Lung (tissue), 12 donors: ENCODE data around the gene SEMA3A. TPM values are rescaled to one million over a fixed set of nuclear protein-coding genes. Genes with fewer than 3 reads are reported as not detected.
"Not testable (repeated sequence)": the region's sequence is repeated elsewhere in the genome, so short reads cannot be mapped to it uniquely, and the experiment has no call there.

ENCODE experiments used
- ATAC-seq: fragments of 200-7000 bp; cut with Tn5 transposase; one replicate; pipeline ENCODE4 v1.9.1; 2020; ENCODE audit warnings: moderate number of reproducible peaks; ENCODE audit not compliant: insufficient read depth, low FRiP score
- DNase-seq, 3 donors: peaks; one replicate each; pipeline ENCODE4 v3.0.0-alpha.2; 2013 to 2017
- H3K27ac ChIP-seq, 2 donors: one replicate each; pipeline ENCODE4 v1.5.1; 2013; ENCODE audit warnings: mild to moderate bottlenecking in 2 of 2, moderate library complexity in 2 of 2, control low read depth in 1 of 2, inconsistent platforms in 1 of 2, low read depth in 1 of 2, low read length in 1 of 2
- H3K27me3 ChIP-seq, 3 donors: one replicate each; pipeline ENCODE4 v1.5.1; 2013; ENCODE audit warnings: low read length in 2 of 3; ENCODE audit not compliant: control insufficient read depth in 3 of 3, insufficient read depth in 3 of 3
- H3K36me3 ChIP-seq, 4 donors: one replicate each; pipeline ENCODE4 v1.5.1; 2013; ENCODE audit warnings: low read length in 4 of 4, mild to moderate bottlenecking in 1 of 4, moderate library complexity in 1 of 4; ENCODE audit not compliant: control insufficient read depth in 4 of 4, insufficient read depth in 4 of 4
- H3K4me1 ChIP-seq, 5 donors: one replicate each; pipeline ENCODE4 v1.5.1; 2013; ENCODE audit warnings: low read length in 5 of 5, mild to moderate bottlenecking in 2 of 5, moderate library complexity in 1 of 5; ENCODE audit not compliant: control insufficient read depth in 5 of 5, insufficient read depth in 5 of 5
- H3K4me3 ChIP-seq: one replicate; pipeline ENCODE4 v1.5.1; 2013; ENCODE audit warnings: mild to moderate bottlenecking, control low read depth, moderate library complexity
- H3K9ac ChIP-seq, 2 donors: one replicate each; pipeline ENCODE4 v1.5.1; 2013; ENCODE audit warnings: low read length in 2 of 2, control low read depth in 1 of 2; ENCODE audit not compliant: insufficient read depth in 1 of 2
- H3K9me3 ChIP-seq, 4 donors: one replicate each; pipeline ENCODE4 v1.5.1; 2013; ENCODE audit warnings: low read length in 3 of 4, mild to moderate bottlenecking in 1 of 4, moderate library complexity in 1 of 4; ENCODE audit not compliant: control insufficient read depth in 4 of 4, insufficient read depth in 3 of 4
- WGBS, 2 donors: extraction: QIAGEN DNeasy Blood & Tissue Kit; methylation state at CpG; one replicate each; pipeline ENCODE4 v1.1.7; 2013; 5-methylcytosine and 5-hydroxymethylcytosine counted together
- polyA plus RNA-seq, 2 donors: library from polyadenylated mRNA; stranded (reverse); fragments of 200-250 nt; gene quantifications; one replicate each; pipeline ENCODE4 v1.2.1, GENCODE V29; 2013
- total RNA-seq, 2 donors: library from RNA; depleted of rRNA in 1 of 2; stranded (reverse); fragments of >200 nt in 1 of 2; gene quantifications; one replicate each; pipeline ENCODE4 v1.2.1, GENCODE V29; 2014 to 2021
- TF ChIP-seq, protein P1 (sequence below): IDR thresholded peaks from 2 replicates; pipeline ENCODE4 v1.5.1; 2012; ENCODE audit warnings: mild to moderate bottlenecking; ENCODE audit errors: control extremely low read depth, extremely low read depth
- donor health status: control.
- donor health status: control.
- donor health status: Bipolar disorder and iron deficiency.
- donor health status: healthy.
- donor health status: DM: yes; HTN: yes; CAD: no.

The SEMA3A gene
- total and polyA plus RNA-seq, 4 donors: 0.79 to 21.4 (median 5.5) TPM

DNA sequence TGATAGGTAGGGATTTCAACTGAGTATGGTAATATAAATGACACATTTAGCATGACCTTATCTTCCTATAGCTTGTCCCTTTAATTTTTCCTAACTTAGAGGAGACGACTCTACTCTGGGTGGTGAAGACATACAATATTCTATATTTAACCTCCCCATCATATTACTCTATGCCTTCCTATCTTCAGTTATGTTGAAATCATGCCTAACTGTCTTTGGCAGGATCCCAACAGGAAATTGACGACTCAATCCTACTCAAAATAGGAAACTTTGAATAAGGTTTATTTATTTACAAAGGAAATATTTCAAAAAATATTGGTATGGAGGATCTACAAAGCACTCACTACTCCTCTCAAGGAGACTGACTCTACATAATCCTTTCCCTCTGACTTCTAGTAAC lies 24.1 kb upstream of the SEMA3A start:
- 8 to 21% methylated on average over 2 of the region's 2 CpGs for WGBS, 2 donors
- Histone ChIP-seq H3K27ac (no peak overlapping the region), H3K27me3 (no peaks in the 10 kb centered on the region), H3K4me1 (peaks cover 0 to 4% (median 0%) of the 10 kb centered on the region in 5 donors), H3K36me3 (no peaks in the 10 kb centered on the region), H3K9me3 (no peaks in the 10 kb centered on the region), H3K9ac (no peak overlapping the region), H3K4me3 (no peak overlapping the region)
- TF ChIP-seq, protein P1, sequence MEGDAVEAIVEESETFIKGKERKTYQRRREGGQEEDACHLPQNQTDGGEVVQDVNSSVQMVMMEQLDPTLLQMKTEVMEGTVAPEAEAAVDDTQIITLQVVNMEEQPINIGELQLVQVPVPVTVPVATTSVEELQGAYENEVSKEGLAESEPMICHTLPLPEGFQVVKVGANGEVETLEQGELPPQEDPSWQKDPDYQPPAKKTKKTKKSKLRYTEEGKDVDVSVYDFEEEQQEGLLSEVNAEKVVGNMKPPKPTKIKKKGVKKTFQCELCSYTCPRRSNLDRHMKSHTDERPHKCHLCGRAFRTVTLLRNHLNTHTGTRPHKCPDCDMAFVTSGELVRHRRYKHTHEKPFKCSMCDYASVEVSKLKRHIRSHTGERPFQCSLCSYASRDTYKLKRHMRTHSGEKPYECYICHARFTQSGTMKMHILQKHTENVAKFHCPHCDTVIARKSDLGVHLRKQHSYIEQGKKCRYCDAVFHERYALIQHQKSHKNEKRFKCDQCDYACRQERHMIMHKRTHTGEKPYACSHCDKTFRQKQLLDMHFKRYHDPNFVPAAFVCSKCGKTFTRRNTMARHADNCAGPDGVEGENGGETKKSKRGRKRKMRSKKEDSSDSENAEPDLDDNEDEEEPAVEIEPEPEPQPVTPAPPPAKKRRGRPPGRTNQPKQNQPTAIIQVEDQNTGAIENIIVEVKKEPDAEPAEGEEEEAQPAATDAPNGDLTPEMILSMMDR: no peak
- DNase-seq (peak in 2 of 3 donors; percentile 28 to 54), ATAC-seq (peak; percentile 34)

DNA sequence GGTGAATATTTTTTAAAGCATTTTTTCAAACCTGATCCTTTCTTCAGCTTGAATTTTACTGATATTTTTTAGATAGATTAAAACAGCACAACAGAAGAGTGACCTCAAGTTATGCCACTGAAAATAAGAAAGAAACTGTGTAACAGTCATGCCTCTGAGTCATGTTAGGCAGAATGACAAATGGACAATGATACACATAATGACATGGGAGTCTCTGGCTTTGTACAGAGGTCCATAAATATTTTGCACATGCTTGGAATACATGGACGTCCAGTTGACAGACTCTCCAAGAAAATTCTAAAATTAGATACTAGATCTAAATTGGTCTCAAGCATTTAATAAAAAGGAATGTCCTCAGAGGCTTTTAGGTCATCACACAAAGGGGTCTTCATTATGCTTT lies 21.9 kb upstream of the SEMA3A start:
- H3K27me3 ChIP-seq: no peaks in the 10 kb centered on the region
- peaks cover 0 to 4% (median 0%) of the 10 kb centered on the region in 5 donors for H3K4me1 ChIP-seq
- H3K9me3 ChIP-seq: no peaks in the 10 kb centered on the region
- no peak for DNase-seq
- H3K4me3 ChIP-seq: no peak overlapping the region
- no peak for ATAC-seq
- WGBS, 2 donors: 60 to 72% methylated on average over 1 of the region's 1 CpG
- no peak overlapping the region for H3K27ac ChIP-seq
- TF ChIP-seq, protein P1: no peak
- H3K36me3 ChIP-seq: no peaks in the 10 kb centered on the region
- no peak overlapping the region for H3K9ac ChIP-seq

DNA sequence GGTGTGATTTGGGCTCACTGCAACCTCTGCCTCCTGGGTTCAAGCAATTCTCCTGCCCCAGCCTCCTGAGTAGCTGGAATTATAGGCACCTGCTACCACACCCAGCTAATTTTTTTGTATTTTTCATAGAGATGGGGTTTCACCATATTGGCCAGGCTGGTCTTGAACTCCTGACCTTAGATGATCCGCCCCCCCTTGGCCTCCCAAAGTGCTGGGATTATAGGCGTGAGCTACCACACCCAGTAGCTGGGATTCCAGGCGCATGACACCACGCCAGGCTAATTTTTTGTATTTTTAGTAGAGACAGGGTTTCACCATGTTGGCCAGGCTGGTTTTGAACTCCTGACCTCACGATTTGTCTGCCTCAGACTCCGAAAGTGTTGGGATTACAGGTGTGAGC lies 20.2 kb upstream of the SEMA3A start:
- not testable (repeated sequence) for H3K4me1 ChIP-seq, H3K27me3 ChIP-seq, DNase-seq, H3K9ac ChIP-seq, H3K27ac ChIP-seq, H3K9me3 ChIP-seq, H3K36me3 ChIP-seq, ATAC-seq, H3K4me3 ChIP-seq
- 94 to 97% methylated on average over 6 of the region's 6 CpGs for WGBS, 2 donors

DNA sequence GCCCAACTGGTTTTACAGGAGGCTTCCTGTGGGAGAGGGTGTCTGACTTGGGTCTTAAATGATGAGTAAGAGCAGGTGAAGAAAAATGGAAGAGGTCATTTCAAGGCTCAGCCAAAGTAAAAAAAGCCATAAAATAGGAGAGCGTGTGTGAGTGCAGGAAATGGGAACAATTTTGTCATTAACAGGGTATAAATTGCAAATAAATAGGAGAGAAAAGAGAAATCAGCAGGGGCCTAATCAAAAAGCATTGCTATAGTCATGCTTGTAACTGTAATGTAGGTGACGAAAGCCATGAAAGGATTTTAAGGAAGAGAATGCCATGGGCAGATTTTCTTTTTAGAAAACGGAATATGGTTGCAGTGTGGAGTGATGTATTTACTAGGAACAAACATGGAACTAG lies 15.7 kb upstream of the SEMA3A start:
- H3K27ac ChIP-seq: no peak overlapping the region
- no peaks in the 10 kb centered on the region for H3K9me3 ChIP-seq
- H3K36me3 ChIP-seq: no peaks in the 10 kb centered on the region
- DNase-seq: no peak
- ATAC-seq: no peak
- H3K27me3 ChIP-seq: no peaks in the 10 kb centered on the region
- no peak overlapping the region for H3K4me3 ChIP-seq
- WGBS, 2 donors: 93 to 96% methylated on average over 3 of the region's 3 CpGs
- TF ChIP-seq, protein P1: no peak
- H3K9ac ChIP-seq: no peak overlapping the region
- H3K4me1 ChIP-seq: no peaks in the 10 kb centered on the region
